SK-N-SH (cell line): ENCODE results near the gene LRMDA. TPM values are rescaled to one million over a fixed set of nuclear protein-coding genes. Genes with fewer than 3 reads are reported as not detected.

Experiments
- CTCF ChIA-PET: fragments of 300-600, 350-600 bp; formaldehyde crosslinking; extraction: SDS; loops from one replicate; lab custom pipeline; 2021; lab: Yijun Ruan, JAX
- POLR2A ChIA-PET: fragments of 350-600 bp; sonication (Branson Sonifier 250); formaldehyde crosslinking; extraction: SDS; loops from one replicate; lab custom pipeline; 2020; ENCODE audit warnings: antibody characterized with exemption, inconsistent platforms; lab: Yijun Ruan, JAX
- DNase-seq: peaks from one replicate; pipeline ENCODE4 v3.0.0; 2012
- H2AFZ ChIP-seq: fragments of 200-600 bp; sonication (generic); 2 replicates; pipeline ENCODE4 v1.8.1; 2016; ENCODE audit warnings: antibody characterized with exemption, mild to moderate bottlenecking, low read depth
- H3F3A ChIP-seq: fragments of 200-600 bp; sonication (generic); replicated peaks from 2 replicates; pipeline ENCODE3; 2016; ENCODE audit warnings: antibody characterized with exemption, mild to moderate bottlenecking; ENCODE audit not compliant: insufficient read depth
- H3K27ac ChIP-seq, 2 experiments: fragments of 200-500 bp in 1 of 2; fragments of 200-600 bp in 1 of 2; sonication (Bioruptor generic) in 1 of 2; sonication (generic), shearing (Covaris generic) in 1 of 2; 2 replicates each; pipeline versions ENCODE4 v1.5.1 to v1.6.1; 2014 to 2016; ENCODE audit warnings: low read depth in 2 of 2, inconsistent platforms in 1 of 2, low read length in 1 of 2, mild to moderate bottlenecking in 1 of 2, mixed read lengths in 1 of 2
- H3K27me3 ChIP-seq: fragments of 200-600 bp; sonication (generic), shearing (Covaris generic); 2 replicates; pipeline ENCODE4 v1.6.1; 2016; ENCODE audit warnings: mixed run types; ENCODE audit not compliant: insufficient read depth
- H3K36me3 ChIP-seq, 2 experiments: fragments of 200-500 bp in 1 of 2; fragments of 200-600 bp in 1 of 2; sonication (Bioruptor generic) in 1 of 2; sonication (generic) in 1 of 2; replicated peaks in 1 of 2; 2 replicates each; pipeline versions ENCODE3 to v1.5.1; 2014 to 2016; ENCODE audit warnings: low read length in 1 of 2, mild to moderate bottlenecking in 1 of 2; ENCODE audit not compliant: insufficient read depth in 2 of 2, control insufficient read depth in 1 of 2
- H3K4me1 ChIP-seq, 2 experiments: fragments of 200-500 bp in 1 of 2; fragments of 200-600 bp in 1 of 2; sonication (Bioruptor generic) in 1 of 2; sonication (generic), shearing (Covaris generic) in 1 of 2; 2 replicates each; pipeline versions ENCODE4 v1.5.1 to v1.6.1; 2014 to 2016; ENCODE audit warnings: low read depth in 1 of 2, low read length in 1 of 2, mixed run types in 1 of 2; ENCODE audit not compliant: insufficient read depth in 2 of 2, control insufficient read depth in 1 of 2
- H3K4me2 ChIP-seq: fragments of 200-600 bp; sonication (generic), shearing (Covaris generic); 2 replicates; pipeline ENCODE4 v1.6.1; 2017; ENCODE audit warnings: mixed run types
- H3K4me3 ChIP-seq, 2 experiments: fragments of 200-500 bp in 1 of 2; fragments of 200-600 bp in 1 of 2; sonication (Bioruptor generic) in 1 of 2; sonication (generic), shearing (Covaris generic) in 1 of 2; 2 replicates each; pipeline versions ENCODE4 v1.5.1 to v1.8.1; 2014 to 2016; ENCODE audit warnings: low read depth in 2 of 2, inconsistent platforms in 1 of 2, low read length in 1 of 2, mild to moderate bottlenecking in 1 of 2, mixed read lengths in 1 of 2, moderate library complexity in 1 of 2
- H3K79me2 ChIP-seq: fragments of 200-600 bp; sonication (generic); 2 replicates; pipeline ENCODE4 v1.8.1; 2017; ENCODE audit warnings: mild to moderate bottlenecking; ENCODE audit not compliant: insufficient read depth
- H3K9ac ChIP-seq: fragments of 200-600 bp; sonication (generic); 2 replicates; pipeline ENCODE4 v1.6.1; 2017; ENCODE audit warnings: mixed run types
- H3K9me2 ChIP-seq: fragments of 200-600 bp; sonication (generic); 2 replicates; pipeline ENCODE4 v1.6.1; 2017; ENCODE audit warnings: mixed run types
- H3K9me3 ChIP-seq: fragments of 200-600 bp; sonication (generic); 2 replicates; pipeline ENCODE4 v1.6.1; 2017; ENCODE audit warnings: mixed run types, mild to moderate bottlenecking, moderate library complexity
- H4K20me1 ChIP-seq: fragments of 200-600 bp; sonication (generic); 2 replicates; pipeline ENCODE4 v1.6.1; 2017; ENCODE audit warnings: mild to moderate bottlenecking, mixed run types; ENCODE audit not compliant: insufficient read depth
- CHD2 ChIP-seq: fragments of 150-350 bp; IDR thresholded peaks from 2 replicates; pipeline ENCODE4 v1.6.1; 2018; ENCODE audit warnings: low read length; ENCODE audit not compliant: partially characterized antibody
- CTCF ChIP-seq: fragments of 200-600 bp; sonication (generic); IDR thresholded peaks from 2 replicates; pipeline ENCODE4 v1.6.1; 2017; ENCODE audit warnings: antibody characterized with exemption, mild to moderate bottlenecking, moderate library complexity
- GABPA ChIP-seq: IDR thresholded peaks from 2 replicates; pipeline ENCODE4 v1.4.0; 2012; ENCODE audit warnings: low read depth, mild to moderate bottlenecking
- IRF3 ChIP-seq: fragments of 150-350 bp; IDR thresholded peaks from 2 replicates; pipeline ENCODE4 v1.6.1; 2016; ENCODE audit warnings: mild to moderate bottlenecking, low read depth, low read length
- JUND ChIP-seq: IDR thresholded peaks from 2 replicates; pipeline ENCODE4 v1.4.0; 2012
- MAX ChIP-seq: IDR thresholded peaks from 2 replicates; pipeline ENCODE4 v1.4.0; 2012; ENCODE audit warnings: low read depth
- NFIC ChIP-seq: IDR thresholded peaks from 2 replicates; pipeline ENCODE4 v1.4.0; 2012; ENCODE audit warnings: borderline replicate concordance
- RAD21 ChIP-seq: IDR thresholded peaks from 2 replicates; pipeline ENCODE4 v1.6.1; 2012; ENCODE audit warnings: mild to moderate bottlenecking, low read length
- RCOR1 ChIP-seq: fragments of 150-350 bp; IDR thresholded peaks from 2 replicates; pipeline ENCODE4 v1.6.1; 2017; ENCODE audit warnings: antibody characterized with exemption, low read length
- REST ChIP-seq: IDR thresholded peaks from 2 replicates; pipeline ENCODE4 v1.6.1; 2012; ENCODE audit warnings: mild to moderate bottlenecking, low read depth, low read length, moderate library complexity
- RFX5 ChIP-seq: IDR thresholded peaks from 2 replicates; pipeline ENCODE4 v1.6.1; 2012; ENCODE audit warnings: mild to moderate bottlenecking, improper control_type of control experiment, low read length
- SMC3 ChIP-seq: IDR thresholded peaks from 2 replicates; pipeline ENCODE4 v1.6.1; 2012; ENCODE audit warnings: low read depth, low read length, improper control_type of control experiment
- TAF1 ChIP-seq: IDR thresholded peaks from 2 replicates; pipeline ENCODE4 v1.6.1; 2012; ENCODE audit warnings: low read depth, mild to moderate bottlenecking, low read length, moderate library complexity, borderline replicate concordance
- TCF12 ChIP-seq: IDR thresholded peaks from 2 replicates; pipeline ENCODE4 v1.4.0; 2012
- USF1 ChIP-seq: IDR thresholded peaks from 2 replicates; pipeline ENCODE4 v1.4.0; 2012; ENCODE audit warnings: low read depth, borderline replicate concordance
- ZBTB33 ChIP-seq: IDR thresholded peaks from 2 replicates; pipeline ENCODE4 v1.4.0; 2012; ENCODE audit warnings: low read depth, borderline replicate concordance
- WGBS: methylation state at CpG from one replicate; pipeline ENCODE4 v1.1.6; 2017; ENCODE audit warnings: low lambda C conversion rate; 5-methylcytosine and 5-hydroxymethylcytosine counted together
- polyA plus RNA-seq, 3 experiments: library from polyadenylated mRNA; depleted of rRNA; stranded (reverse); fragments of >200 nt; gene quantifications; 2 replicates each; pipeline ENCODE4 v1.2.3, GENCODE V29; 2012

Gene LRMDA
- polyA plus RNA-seq, 1 of the 3 experiments (the other 2 are of a cell fraction) = 0.95 TPM

- TF ChIP-seq ZBTB33 (no peak), RAD21 (no peak)
Measured at GRCh38 chr10:75825235-75825634, 393.8 kb downstream of the LRMDA start (continued).

GRCh38 chr10:75825661-75826060 is 394.2 kb downstream of the LRMDA start:
- H3K27me3 ChIP-seq = no peaks in the 10 kb centered on the region
- 62% methylated on average over 5 of the region's 5 CpGs for WGBS
- H3K36me3 ChIP-seq = no peaks in the 10 kb centered on the region
- CTCF ChIA-PET = interaction anchor here (1.2 kb wide), 1 partner anchor 1150 kb away, joined by 3 read pairs; no protein-coding TSS in a partner anchor
- H3K79me2 ChIP-seq = no peaks in the 10 kb centered on the region
- no peak overlapping the region for H3K4me2 ChIP-seq
- H3K4me3 ChIP-seq = no peak overlapping the region
- no peak for DNase-seq
- no peak overlapping the region for H2AFZ ChIP-seq
- H3K9me2 ChIP-seq = no peaks in the 10 kb centered on the region
- H3K4me1 ChIP-seq = peaks cover 0 to 6% of the 10 kb centered on the region in 2 experiments; a peak in 2 of 4 replicates
- H3F3A ChIP-seq = no peaks in the 10 kb centered on the region
- no peaks in the 10 kb centered on the region for H3K9me3 ChIP-seq
- H4K20me1 ChIP-seq = no peaks in the 10 kb centered on the region
- H3K9ac ChIP-seq = no peak overlapping the region
- POLR2A ChIA-PET = no interaction called here
- TF ChIP-seq SMC3 (no peak), RFX5 (no peak), JUND (no peak), TAF1 (no peak), TCF12 (no peak), IRF3 (no peak), RCOR1 (no peak), MAX (no peak), NFIC (no peak)
- H3K27ac ChIP-seq = no peak overlapping the region

- H3K9me3 ChIP-seq = no peaks in the 10 kb centered on the region
- no peaks in the 10 kb centered on the region for H4K20me1 ChIP-seq
- no peak overlapping the region for H3K4me2 ChIP-seq
- no peaks in the 10 kb centered on the region for H3K9me2 ChIP-seq
- ChIA-PET POLR2A (no interaction called here), CTCF (interaction anchor here (0.7 to 1.2 kb wide), 3 partner anchors 20 to 1149 kb away, joined by 3 read pairs; partner anchors contain the start of gene ZNF503)
- no peaks in the 10 kb centered on the region for H3K27me3 ChIP-seq
- H2AFZ ChIP-seq = no peak overlapping the region
- WGBS = 75% methylated on average over 5 of the region's 5 CpGs
- H3F3A ChIP-seq = no peaks in the 10 kb centered on the region
- no peak for DNase-seq
- H3K9ac ChIP-seq = no peak overlapping the region
- no peaks in the 10 kb centered on the region for H3K79me2 ChIP-seq
- no peak overlapping the region for H3K27ac ChIP-seq
- H3K4me1 ChIP-seq = peaks cover 0 to 6% of the 10 kb centered on the region in 2 experiments; a peak in 2 of 4 replicates
- no peak overlapping the region for H3K4me3 ChIP-seq
- H3K36me3 ChIP-seq = no peaks in the 10 kb centered on the region
- TF ChIP-seq CTCF = no peak
- no peak for TF ChIP-seq JUND
- TF ChIP-seq USF1 = no peak
- no peak for TF ChIP-seq GABPA
- no peak for TF ChIP-seq CHD2
- no peak for TF ChIP-seq REST
Measured at GRCh38 chr10:75826846-75827245, 395.4 kb downstream of the LRMDA start.
